IPS-15b (cell line): ENCODE results near the gene TFF1.

Experiments used
- H3K27me3 ChIP-seq: one replicate; pipeline ENCODE4 v1.6.1; 2013; ENCODE audit warnings: low read length; ENCODE audit not compliant: control insufficient read depth, insufficient read depth
- H3K36me3 ChIP-seq: one replicate; pipeline ENCODE4 v1.6.1; 2013; ENCODE audit warnings: low read length; ENCODE audit not compliant: control insufficient read depth, insufficient read depth
- H3K4me1 ChIP-seq: one replicate; pipeline ENCODE4 v1.6.1; 2013; ENCODE audit warnings: mild to moderate bottlenecking, low read length; ENCODE audit not compliant: control insufficient read depth, insufficient read depth
- H3K4me3 ChIP-seq: one replicate; pipeline ENCODE4 v1.5.1; 2013; ENCODE audit warnings: low read depth, low read length
- H3K9ac ChIP-seq: one replicate; pipeline ENCODE4 v1.6.1; 2013; ENCODE audit warnings: low read depth, mild to moderate bottlenecking, low read length
- H3K9me3 ChIP-seq: one replicate; pipeline ENCODE4 v1.6.1; 2013; ENCODE audit warnings: mild to moderate bottlenecking, low read length; ENCODE audit not compliant: control insufficient read depth, insufficient read depth

Gene TFF1

DNA sequence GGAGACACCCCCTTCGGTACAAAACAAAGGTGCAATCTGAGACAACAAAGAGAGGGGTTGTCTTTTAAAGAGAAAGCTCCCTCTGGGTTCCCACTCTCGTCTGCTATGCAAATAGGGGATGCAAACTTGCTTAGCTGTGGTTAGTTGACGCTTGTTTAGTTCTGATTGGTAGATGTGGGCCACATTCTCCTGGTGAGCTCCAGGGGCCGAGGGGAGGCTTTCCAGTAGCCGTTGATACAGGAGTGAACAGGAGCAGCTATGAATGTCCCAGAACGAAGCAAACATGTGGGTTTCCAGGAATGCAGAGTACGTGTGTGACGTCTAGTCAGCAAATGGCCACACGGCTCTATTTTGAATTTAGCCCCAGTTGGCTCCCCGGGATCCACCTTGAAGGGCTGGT is 30.3 kb downstream of the TFF1 start:
- H3K27me3 ChIP-seq, result no peaks in the 10 kb centered on the region
- H3K4me3 ChIP-seq, result no peak overlapping the region
- no peaks in the 10 kb centered on the region for H3K9me3 ChIP-seq
- H3K36me3 ChIP-seq, result no peaks in the 10 kb centered on the region
- H3K9ac ChIP-seq, result no peak overlapping the region
- peaks cover 7% of the 10 kb centered on the region for H3K4me1 ChIP-seq

GRCh38 chr21:42332557-42333317 is 33.6 kb downstream of the TFF1 start:
- no peaks in the 10 kb centered on the region for H3K36me3 ChIP-seq
- no peaks in the 10 kb centered on the region for H3K27me3 ChIP-seq
- no peak overlapping the region for H3K9ac ChIP-seq
- H3K4me1 ChIP-seq, result peaks cover 6% of the 10 kb centered on the region
- no peaks in the 10 kb centered on the region for H3K9me3 ChIP-seq
- H3K4me3 ChIP-seq, result no peak overlapping the region

DNA sequence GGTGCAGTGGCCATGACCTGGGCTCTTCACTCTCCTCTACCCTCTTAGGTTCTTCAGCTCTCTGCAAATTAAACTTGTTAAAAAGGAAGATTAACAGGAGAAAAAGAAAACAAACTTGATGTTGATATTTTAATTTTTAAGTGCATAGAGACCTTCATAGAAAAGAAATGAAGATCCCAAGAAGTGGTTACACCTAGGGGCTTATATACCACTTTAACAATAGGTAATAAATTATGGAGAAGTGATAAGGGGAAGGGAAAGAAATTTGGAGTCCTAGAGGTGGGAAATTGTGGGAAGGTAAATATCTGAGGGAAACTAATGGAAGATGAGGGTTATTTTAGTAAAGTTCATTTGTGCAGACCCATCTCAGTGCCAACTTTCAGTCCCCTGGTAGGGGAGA is 34.7 kb downstream of the TFF1 start:
- Histone ChIP-seq H3K36me3 (no peaks in the 10 kb centered on the region), H3K4me1 (peaks cover 6% of the 10 kb centered on the region), H3K27me3 (no peaks in the 10 kb centered on the region), H3K9ac (no peak overlapping the region), H3K4me3 (no peak overlapping the region), H3K9me3 (no peaks in the 10 kb centered on the region)

GRCh38 chr21:42330380-42331371 is 35.7 kb downstream of the TFF1 start:
- Histone ChIP-seq H3K4me3 (no peak overlapping the region), H3K27me3 (no peaks in the 10 kb centered on the region), H3K9ac (no peak overlapping the region), H3K36me3 (no peaks in the 10 kb centered on the region), H3K9me3 (no peaks in the 10 kb centered on the region), H3K4me1 (peaks cover 3% of the 10 kb centered on the region)

- Histone ChIP-seq H3K9me3 (no peaks in the 10 kb centered on the region), H3K9ac (no peak overlapping the region), H3K4me1 (no peaks in the 10 kb centered on the region), H3K4me3 (no peak overlapping the region), H3K27me3 (no peaks in the 10 kb centered on the region), H3K36me3 (no peaks in the 10 kb centered on the region)
Measured at GRCh38 chr21:42324896-42325295, 41.4 kb downstream of the TFF1 start.

DNA sequence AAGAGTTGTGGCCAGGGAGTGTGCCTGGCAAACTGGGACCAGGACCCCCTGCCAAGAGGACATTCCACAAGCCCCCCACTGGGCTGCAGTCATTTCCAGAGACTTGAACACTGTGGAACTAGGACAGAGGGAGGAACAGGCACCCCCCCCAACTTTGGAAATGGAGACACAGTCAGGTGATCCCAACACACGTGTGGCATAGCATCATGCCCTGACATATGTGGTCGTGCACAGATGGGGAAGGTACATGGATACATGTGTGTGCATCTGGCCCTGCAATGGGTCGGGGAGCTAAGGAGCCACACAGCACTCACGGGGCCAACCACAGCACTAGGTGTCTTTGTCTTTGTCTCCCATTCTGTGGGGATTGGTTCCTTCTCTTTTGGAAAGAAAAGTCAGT is 44.5 kb downstream of the TFF1 start:
- Histone ChIP-seq H3K9me3 (no peaks in the 10 kb centered on the region), H3K36me3 (no peaks in the 10 kb centered on the region), H3K4me1 (peaks cover 7% of the 10 kb centered on the region), H3K4me3 (no peak overlapping the region), H3K27me3 (no peaks in the 10 kb centered on the region), H3K9ac (no peak overlapping the region)

DNA sequence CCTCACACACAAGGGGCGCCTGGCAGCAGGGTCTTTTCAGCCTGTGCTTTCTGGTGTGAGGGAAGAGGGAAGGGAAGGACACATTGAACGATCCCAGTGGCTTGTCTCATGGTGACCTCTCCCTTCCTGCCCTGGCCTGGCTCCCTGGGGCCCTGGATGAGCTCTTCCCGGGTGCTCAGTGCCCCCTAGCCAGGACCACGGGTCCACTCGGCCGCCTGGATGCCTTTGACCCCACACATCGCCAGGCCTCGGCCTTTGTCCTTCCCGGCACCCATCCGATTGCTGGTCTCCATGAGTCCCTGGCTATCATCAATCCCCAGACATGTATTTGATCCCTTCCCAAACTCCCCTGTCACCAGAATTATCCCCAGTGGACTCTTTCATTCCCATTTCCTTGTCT is 45.1 kb downstream of the TFF1 start:
- no peaks in the 10 kb centered on the region for H3K36me3 ChIP-seq
- no peaks in the 10 kb centered on the region for H3K27me3 ChIP-seq
- H3K4me3 ChIP-seq, result no peak overlapping the region
- H3K9ac ChIP-seq, result no peak overlapping the region
- no peaks in the 10 kb centered on the region for H3K9me3 ChIP-seq
- peaks cover 9% of the 10 kb centered on the region for H3K4me1 ChIP-seq

- Histone ChIP-seq H3K9me3 (no peaks in the 10 kb centered on the region), H3K4me3 (no peak overlapping the region), H3K9ac (no peak overlapping the region), H3K27me3 (no peaks in the 10 kb centered on the region), H3K4me1 (peaks cover 9% of the 10 kb centered on the region), H3K36me3 (no peaks in the 10 kb centered on the region)
Measured at GRCh38 chr21:42320791-42321190, 45.5 kb downstream of the TFF1 start.

DNA sequence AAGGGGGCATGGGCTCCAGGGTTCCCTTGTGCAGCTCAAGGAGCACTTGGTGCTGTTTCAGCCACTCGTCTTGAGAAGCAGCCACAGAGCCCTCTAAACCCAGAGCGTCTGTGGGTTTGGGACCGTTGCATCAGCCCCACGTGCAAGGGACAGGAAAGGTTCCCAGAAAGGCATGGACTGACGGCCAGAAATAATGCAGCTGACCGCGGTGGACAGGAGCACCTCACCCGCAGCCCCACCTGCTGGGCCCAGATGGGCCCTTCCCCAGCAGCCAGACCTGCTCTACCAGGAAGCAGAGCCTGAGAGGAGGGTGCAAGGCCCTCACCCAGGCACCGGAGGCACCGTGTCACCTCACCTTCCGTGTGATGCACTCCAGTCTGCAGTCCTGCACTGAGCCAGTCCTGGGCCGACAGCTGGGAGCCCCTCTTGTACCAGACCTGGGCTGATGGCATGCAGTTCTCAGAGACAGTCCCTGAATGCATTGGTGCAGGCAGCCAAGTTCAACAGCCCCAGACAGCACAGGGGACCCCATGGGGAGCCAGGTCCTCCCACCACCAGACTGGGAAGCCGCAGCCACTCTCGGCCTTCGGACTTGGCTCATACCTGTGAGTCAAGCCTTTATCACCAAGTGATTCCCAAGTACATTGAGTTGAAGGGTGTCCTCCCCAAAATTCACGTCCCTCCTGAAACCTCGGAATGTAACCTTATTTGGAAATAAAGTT is 46.3 kb downstream of the TFF1 start:
- Histone ChIP-seq H3K27me3 (no peaks in the 10 kb centered on the region), H3K4me1 (peaks cover 9% of the 10 kb centered on the region), H3K9ac (no peak overlapping the region), H3K36me3 (no peaks in the 10 kb centered on the region), H3K9me3 (no peaks in the 10 kb centered on the region), H3K4me3 (no peak overlapping the region)

DNA sequence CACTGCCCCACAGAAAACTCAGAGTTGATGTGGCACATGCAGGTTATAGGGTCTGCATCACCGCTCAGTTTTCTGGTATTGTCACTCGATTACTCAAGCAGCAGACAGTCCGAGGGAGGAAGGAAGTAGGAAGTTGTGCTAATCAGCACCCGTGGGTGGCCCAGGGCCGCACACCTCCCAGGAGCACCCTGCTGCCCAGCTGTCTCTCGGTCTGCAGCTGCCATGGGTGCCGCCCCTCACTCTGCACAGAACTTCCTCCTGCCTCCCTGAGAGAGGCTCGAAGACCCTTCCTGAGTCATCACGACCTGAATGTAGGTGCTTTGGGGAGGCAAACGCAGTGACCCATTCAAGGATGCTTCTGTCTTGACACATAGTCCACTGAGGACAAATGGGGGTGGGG is 47.0 kb downstream of the TFF1 start:
- Histone ChIP-seq H3K9me3 (no peaks in the 10 kb centered on the region), H3K27me3 (no peaks in the 10 kb centered on the region), H3K4me1 (peaks cover 9% of the 10 kb centered on the region), H3K36me3 (no peaks in the 10 kb centered on the region), H3K4me3 (no peak overlapping the region), H3K9ac (no peak overlapping the region)

- H3K9me3 ChIP-seq, result no peaks in the 10 kb centered on the region
- H3K9ac ChIP-seq, result no peak overlapping the region
- no peaks in the 10 kb centered on the region for H3K27me3 ChIP-seq
- peaks cover 16% of the 10 kb centered on the region for H3K4me1 ChIP-seq
- H3K4me3 ChIP-seq, result no peak overlapping the region
- no peaks in the 10 kb centered on the region for H3K36me3 ChIP-seq
Measured at GRCh38 chr21:42317826-42318746, 48.2 kb downstream of the TFF1 start.
